Frontal cortex (tissue), 4 donors: ENCODE data around the gene PPP1R14B. TPM values are rescaled to one million over a fixed set of nuclear protein-coding genes. Genes with fewer than 3 reads are reported as not detected.

Experiments
- DNase-seq, 2 donors: peaks; one replicate each; pipeline ENCODE4 v3.0.0; 2012; ENCODE audit warnings: low spot score in 2 of 2
- FAIRE-seq: peaks from 2 replicates; lab custom pipeline; 2012; peaks lifted over from hg19 to GRCh38; lab: Jason Lieb, UNC
- total RNA-seq: library from RNA; depleted of rRNA; stranded (reverse); fragments of >200 nt; gene quantifications from one replicate; pipeline ENCODE4 v1.2.3, GENCODE V29; 2014
- donor health status: control.
- donor health status: control.
- donor health status: control.

The PPP1R14B gene
- total RNA-seq, 1 donor from 2014 or later: 102 TPM

- no peak for DNase-seq
- no peak for FAIRE-seq
These were observed 26.5 kb downstream of the PPP1R14B start for GRCh38 chr11:64220271-64220670.

GRCh38 chr11:64219755-64220154, 27.0 kb downstream of the PPP1R14B start:
- DNase-seq: no peak

GRCh38 chr11:64219354-64219684, 27.4 kb downstream of the PPP1R14B start:
- DNase-seq (no peak), FAIRE-seq (no peak)

More at GRCh38 chr11:64219755-64220154, 27.0 kb downstream of the PPP1R14B start:
- no peak for FAIRE-seq

DNA sequence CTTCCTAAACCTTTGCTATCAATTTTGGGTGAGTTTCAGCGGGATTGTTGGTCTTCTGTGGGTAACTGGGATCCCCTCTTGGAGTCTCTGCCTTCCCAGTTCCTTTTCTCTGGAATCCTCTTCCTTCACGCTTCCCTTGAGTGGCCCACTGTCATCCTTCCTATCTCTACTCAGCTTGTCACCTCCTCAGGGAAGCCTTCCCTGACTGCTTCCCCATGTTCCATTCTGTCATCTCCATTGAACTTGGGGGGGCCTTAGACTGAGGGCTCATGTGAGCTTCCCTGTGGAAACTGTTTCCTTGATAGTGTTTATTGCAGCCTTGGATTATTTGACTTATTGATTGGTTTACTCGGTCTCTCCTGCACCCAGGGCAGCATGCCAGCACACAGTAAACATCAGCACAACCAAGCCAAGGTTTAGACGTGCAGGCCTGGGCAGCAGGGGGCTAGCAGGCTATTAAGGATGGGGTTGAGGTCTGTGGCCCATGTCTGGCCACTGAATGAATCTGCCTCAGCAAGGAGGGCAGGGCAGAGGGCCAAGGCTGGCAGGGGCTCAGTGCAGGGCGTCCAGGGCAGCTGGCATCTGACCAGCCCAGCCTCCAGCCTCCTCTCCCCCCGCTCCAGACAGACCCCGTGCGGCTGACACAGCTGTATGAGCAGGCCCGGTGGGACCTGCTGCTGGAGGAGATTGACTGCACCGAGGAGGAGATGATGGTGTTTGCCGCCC, 28.0 kb downstream of the PPP1R14B start:
- DNase-seq (no peak), FAIRE-seq (no peak)

DNA sequence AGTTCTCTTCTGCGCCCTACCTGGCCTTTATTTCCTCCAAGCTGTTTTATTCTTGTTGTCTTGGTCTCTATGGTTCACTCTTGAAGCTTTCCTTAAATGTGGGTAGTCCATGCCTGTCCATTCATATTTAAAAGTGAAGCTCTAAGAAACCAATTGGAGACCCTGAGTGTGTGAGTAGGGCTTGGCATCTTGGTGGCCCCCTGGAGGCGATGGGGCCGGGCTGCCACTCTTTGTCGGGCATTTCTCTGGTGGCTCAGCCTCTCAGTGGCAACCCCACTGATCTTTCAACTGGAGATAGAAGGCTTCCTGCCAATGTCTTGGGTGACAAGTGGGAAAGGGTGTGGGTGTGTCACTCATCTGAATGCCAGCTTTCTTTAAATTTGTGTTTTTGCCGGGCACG, 29.9 kb downstream of the PPP1R14B start:
- FAIRE-seq (no peak), DNase-seq (no peak)

GRCh38 chr11:64211181-64211872, 35.4 kb downstream of the PPP1R14B start:
- FAIRE-seq: no peak
- no peak for DNase-seq

DNA sequence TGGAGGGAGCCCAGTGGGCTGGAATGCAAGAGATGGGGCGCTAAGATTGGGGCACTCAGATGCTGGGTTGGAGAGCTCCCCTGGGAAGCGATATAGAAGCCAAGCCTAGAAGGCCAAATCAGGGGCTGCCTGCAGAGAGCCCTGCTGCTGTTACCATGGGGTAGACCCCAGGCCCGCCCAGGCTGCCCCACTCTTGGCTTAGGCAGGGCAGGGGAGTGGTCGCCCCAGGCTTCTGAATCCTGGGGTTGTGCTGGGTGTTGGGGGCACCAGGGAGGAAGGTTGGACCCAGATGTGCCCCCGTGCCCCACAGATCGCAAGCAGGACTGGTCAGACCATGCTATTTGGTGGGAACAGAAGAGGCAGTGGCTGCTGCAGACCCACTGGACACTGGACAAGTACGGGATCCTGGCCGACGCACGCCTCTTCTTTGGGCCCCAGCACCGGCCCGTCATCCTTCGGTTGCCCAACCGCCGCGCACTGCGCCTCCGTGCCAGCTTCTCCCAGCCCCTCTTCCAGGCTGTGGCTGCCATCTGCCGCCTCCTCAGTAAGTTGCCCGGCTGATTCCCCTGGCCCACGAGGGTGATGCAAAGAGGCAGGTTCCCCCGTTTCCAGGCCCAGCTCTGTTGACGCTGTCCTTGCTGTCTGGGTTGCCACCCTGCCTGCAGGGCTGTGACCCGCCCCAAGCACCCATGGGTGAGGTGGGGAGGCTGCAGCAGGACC, 36.3 kb downstream of the PPP1R14B start:
- FAIRE-seq (no peak), DNase-seq (no peak)

DNA sequence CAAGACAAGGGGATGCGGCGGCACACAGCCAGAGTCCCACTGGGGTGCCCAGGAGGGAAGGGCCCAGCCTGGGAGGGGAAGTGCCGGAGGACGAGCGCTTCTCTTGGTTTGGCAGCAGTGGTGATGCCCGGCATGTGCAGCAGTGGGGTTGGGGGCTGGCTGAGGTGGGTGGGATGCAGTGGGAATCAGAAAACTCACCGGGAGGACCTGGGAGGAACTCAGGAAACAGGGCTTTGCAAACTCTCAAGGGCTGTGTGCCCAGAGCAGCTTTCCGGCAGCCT, 37.2 kb downstream of the PPP1R14B start:
- DNase-seq: no peak
- no peak for FAIRE-seq

DNA sequence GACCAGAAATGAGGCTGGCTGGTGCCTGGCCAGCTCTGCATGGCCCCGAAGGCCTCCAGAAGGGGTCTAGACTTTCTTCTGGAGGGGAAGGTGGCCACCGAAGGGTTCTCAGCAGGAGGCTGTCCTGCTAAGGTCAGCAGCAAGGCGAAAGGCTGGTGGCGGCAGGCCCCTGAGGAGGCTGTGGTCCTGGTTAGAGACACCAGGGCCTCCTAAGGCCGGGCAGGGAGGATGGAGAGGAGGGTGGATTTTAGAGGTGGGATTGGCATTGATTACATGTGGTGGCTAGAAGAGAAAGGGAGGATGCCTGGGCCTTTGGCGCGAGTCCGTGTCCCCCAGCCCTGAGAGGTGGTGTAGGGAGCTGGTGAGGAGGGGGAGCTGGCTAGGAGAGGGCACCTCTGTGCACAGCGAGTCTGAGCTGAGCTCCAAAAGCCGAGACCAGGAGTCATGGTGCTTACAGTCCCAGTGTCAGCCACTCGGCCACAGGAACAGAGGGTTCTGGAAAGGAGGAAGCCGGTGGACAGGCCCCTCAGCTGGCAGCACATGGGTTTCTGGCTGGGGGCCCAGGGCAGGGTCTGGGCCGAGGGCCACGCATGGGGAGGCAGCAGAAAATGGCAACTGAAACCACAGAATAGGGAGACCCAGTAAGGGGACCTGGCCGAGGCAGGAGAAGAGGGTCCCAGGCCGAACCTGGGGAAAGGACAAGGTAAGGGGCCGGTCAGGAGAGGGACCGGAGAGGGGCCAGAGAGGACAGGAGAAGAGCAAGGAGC, 37.8 kb downstream of the PPP1R14B start:
- FAIRE-seq (no peak), DNase-seq (no peak)

- DNase-seq (peak in 1 of 2 donors; percentile 16), FAIRE-seq (no peak)
These were observed 38.5 kb downstream of the PPP1R14B start for GRCh38 chr11:64208086-64208795.

DNA sequence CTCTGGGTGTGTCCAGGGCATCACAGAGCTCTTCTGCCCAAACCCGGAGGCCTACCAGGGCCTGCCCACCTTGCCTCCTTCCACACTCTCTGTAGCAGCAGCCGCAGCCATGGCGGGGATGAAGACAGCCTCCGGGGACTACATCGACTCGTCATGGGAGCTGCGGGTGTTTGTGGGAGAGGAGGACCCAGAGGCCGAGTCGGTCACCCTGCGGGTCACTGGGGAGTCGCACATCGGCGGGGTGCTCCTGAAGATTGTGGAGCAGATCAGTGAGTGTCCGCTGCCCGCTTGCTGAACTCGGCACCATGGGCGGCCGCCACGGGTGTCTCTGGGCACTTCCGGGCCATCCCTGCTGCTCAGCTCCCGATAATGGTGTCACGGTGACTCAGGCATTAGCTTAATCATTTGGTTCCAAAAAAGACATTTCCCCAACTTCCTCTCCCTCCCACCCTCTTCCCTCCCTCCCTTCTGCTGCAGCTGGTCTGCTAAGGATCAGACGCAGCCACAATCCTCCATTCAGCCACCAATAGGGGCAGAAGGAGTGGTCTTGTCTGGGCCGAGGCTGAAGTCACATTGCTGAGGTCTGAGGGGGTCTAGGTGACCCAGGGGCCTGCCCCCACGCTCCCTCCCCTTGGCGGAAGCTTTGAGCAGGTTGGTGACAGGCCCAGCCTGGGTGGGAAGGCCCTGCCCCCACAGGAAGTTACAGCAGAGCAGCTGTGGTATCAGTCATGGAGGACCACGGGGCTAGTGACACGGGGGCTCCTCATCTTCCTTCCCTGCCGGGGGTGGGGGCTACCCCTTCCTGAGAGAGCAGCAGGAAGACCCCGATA, 39.3 kb downstream of the PPP1R14B start:
- no peak for FAIRE-seq
- peak; percentile 47 to 65 for DNase-seq

DNA sequence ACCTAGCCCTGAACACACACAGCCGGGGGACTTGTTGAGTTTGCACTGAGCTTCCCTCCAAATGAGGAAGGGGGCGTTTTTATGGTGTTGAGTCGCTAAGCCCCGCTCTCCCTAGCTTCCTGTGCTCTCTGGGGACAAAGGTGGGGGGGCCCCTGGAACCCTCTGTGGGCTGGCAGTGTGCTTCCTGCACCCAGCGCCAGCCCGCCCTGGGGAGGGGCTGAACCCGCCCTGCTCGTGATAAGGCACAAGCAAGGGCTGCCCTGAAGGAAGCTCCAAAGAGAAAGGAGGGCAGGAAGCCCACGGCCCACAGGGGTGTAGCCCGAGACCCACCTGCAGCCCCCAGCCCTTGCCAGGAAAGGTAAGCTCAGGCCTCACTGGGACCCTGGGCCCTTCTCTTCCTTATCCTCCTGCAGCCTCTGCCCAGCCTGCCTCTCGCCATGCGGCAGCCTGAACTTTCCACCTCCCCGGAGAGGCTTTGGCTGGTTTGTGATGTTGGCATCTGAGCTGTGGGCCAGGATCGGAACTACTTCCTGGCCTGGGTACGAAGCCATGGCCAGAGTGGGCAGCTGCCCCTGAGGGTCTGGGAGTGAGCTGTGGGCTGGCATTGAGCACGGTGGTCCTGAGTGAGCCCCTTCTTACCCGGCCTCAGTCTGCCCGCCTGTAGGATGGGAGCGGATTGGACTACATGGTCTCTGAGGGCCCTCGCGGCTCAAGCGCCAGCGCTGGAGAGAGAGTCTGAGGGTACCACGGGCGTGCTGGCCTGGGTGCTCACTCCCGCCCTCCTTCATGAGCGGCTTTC, 40.1 kb downstream of the PPP1R14B start, which contains the start of gene FERMT3:
Gene FERMT3 (plus strand): TSS at position 265 of the 799 bp plus-strand sequence. CDS start 644 bp downstream, outside the sequence.
- FAIRE-seq: no peak
- peak in 1 of 2 donors; percentile 20 for DNase-seq

- FAIRE-seq (no peak), DNase-seq (peak; percentile 79 to 92)
These were observed 42.2 kb downstream of the PPP1R14B start for GRCh38 chr11:64204464-64204989.

- no peak for FAIRE-seq
- DNase-seq: no peak
These were observed 42.7 kb downstream of the PPP1R14B start for GRCh38 chr11:64204080-64204440.

DNA sequence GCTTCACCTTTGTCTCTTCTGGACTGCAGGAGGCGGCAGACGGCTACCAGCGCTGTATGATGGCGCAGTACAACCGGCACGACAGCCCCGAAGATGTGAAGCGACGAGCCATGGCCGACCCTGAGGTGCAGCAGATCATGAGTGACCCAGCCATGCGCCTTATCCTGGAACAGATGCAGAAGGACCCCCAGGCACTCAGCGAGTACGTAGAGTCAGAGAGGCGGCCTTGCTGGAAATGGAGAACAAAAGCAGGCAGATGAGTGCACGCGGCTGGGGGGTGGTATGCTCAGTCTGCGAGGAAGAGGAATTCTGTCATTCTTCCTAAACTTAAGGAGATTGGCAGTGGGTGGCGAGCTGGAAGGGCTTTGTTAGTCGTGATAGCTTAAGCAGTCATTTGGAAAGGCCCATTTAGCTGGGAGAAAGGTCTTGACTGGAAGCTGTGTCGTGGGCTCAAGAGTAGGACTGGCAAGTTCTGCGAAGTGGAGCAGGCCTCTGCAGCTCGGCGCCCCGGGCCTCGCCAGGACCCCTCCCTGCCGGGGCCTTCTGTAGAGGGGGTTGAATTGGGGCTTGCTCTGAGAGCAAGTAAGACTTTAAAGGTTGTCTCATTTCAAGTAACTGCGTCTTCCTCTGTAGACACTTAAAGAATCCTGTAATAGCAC, 43.2 kb downstream of the PPP1R14B start:
- no peak for FAIRE-seq
- DNase-seq: no peak

DNA sequence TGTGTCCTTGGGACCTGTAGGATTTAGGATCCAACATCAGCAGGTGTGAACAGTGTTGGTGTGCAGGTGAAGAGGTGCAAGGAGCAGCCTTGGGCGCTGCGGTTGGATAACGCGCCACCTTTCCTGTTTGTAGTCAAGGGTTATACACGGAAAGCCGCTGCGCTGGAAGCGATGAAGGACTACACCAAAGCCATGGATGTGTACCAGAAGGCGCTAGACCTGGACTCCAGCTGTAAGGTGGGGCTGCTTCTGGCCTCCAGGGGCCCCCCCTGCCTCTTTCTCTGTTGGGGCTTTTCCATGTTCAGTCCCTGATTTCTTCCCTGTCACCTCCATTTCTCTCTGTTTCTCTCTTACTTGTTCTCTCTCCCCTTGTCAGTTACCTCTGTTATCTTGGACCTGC, 43.8 kb downstream of the PPP1R14B start:
- FAIRE-seq (no peak), DNase-seq (no peak)

- FAIRE-seq: no peak
- no peak for DNase-seq
These were observed 45.2 kb downstream of the PPP1R14B start for GRCh38 chr11:64201543-64201942.
